Anterior cingulate cortex (tissue), 58 donors: ENCODE data around the gene DHX9.

Experiments
- DNase-seq, 58 donors: peaks; one replicate each; lab custom pipeline; 2025; lab: John Stamatoyannopoulos, UW

DHX9 gene

DNA sequence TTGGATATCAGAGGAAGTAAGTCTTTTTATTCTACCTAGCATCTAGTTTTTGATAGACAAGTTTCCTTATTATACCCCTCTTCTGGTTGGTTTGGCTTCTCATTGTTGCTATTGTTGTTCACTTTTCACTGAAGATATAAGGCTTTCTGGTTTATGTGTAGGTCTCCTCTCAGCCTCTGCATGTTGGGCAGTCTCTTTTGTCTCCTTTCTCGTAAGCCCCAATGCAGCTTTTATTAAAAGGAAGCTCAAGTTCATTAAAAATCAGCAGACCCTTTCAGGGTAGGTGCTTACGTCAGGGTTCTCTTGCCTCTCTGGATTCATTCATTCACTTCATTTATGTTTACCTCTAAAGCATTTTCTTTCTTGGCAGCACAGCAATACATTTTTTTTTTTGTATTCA is 4.8 kb upstream of the DHX9 start:
- no peak for DNase-seq

DNA sequence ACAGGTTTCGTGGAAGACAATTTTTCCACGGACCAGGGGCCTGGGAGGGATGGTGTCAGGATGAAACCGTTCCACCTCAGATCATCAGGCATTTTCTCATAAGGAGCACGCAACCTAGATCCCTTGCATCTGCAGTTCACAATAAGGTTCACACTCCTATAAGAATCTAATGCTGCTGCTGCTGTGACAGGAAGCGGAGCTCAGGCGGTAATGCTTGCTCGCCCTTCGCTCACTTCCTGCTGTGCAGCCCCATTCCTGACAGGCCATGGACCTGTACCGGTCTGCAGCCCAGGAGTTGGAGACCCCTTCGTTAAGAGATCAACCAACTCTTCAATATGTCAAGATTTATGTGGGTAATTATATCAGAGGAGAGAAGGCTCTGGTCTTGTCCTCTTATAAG is 3.3 kb upstream of the DHX9 start:
- DNase-seq: no peak

DNA sequence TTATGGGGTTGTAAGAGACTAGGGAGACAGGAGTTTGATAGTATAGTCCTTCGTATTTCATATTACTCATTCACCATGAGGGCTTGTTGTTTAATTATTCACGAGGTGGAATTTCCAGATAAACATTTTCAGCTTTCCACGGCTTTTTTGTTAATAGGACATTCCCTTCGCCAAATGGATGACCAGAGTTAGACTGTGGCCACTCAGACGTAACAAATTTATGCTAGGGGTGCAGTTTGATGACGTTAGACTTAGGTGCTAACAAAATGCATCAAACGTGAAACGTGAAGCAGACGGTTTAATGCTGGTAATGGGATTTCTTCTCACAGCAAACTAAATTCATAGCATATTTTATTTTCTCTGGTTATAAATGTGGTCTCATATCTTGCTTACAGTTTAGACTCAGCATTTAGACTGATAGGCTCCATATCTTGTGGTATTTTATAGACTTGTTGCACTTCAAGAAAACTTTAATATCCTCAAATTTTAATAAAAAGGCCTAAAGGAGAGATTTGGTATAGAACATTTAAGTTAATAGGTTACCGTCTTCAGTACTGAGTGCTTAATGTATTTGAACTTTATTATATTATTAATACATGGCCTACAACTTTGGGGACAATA is 2.3 kb downstream of the DHX9 start:
- DNase-seq: no peak

DNA sequence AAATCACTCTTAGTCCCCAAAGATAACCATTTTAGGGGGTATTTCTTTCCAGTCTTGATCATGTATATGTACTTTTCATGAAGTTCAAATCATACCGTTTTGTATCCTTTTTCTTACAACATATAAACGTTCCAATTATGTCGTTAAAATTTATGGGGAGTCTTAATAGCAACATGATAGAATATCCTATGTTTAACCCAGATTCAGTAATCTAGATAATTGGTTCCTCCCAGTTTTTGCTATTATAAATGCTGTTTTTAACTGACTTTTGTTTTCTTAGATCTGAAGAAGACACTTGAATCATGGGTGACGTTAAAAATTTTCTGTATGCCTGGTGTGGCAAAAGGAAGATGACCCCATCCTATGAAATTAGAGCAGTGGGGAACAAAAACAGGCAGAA is 3.1 kb downstream of the DHX9 start:
- no peak for DNase-seq

DNA sequence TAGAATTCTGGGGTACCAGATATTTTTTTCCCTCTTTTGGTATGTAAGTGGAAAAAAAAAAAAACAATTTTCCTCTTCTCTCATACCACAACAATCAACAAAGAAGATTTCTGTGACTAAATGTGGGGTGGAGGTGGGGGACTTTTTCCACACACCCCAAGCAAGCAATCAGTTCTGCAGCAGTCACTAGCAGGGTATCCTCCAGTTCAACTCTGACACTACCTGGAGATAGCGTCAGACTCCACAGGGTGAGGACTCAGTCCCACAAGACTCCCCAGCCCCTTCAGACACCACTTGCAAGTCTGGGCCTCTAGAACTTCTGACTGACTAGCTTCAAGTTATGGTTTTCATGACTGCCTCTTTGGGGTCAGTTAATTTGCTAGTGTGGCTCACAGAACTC is 6.2 kb downstream of the DHX9 start:
- no peak for DNase-seq

DNA sequence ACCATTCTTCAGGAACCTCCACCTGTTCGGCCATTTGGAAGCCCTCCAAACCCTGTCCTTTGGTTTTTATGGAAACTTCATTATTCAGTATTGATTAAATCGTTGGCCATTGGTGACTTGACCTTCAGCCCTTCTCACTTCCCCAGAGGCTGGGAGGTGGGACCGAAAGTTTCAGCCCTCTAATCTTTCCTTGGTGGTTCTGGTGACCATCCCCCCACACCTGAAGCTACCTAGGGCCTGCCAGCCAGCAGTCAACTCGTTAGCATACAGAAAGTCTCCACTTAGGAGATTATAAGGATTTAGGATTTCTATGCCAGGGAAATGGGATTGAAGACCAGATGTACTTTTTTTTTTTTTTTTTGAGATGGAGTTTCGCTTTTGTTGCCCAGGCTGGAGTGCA is 6.7 kb downstream of the DHX9 start:
- DNase-seq: no peak

DNA sequence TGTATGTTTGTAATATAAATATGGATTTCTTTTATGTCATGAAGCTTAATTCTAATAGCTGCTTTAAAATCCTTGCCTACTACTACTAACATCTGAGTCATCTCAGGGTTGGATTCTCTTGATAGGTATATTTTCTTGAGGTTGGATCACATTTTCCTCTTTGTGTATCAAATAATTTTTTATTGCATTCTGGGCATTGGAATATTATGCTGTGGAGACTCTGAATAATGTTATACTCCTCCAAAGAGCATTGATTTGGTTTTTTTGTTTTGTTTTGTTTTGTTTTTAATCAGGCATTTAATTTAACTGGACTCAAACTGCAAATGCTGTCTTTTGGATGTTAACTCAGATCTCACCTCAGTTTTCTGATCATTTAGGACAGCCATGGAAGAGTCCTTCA is 8.0 kb downstream of the DHX9 start:
- DNase-seq: no peak

DNA sequence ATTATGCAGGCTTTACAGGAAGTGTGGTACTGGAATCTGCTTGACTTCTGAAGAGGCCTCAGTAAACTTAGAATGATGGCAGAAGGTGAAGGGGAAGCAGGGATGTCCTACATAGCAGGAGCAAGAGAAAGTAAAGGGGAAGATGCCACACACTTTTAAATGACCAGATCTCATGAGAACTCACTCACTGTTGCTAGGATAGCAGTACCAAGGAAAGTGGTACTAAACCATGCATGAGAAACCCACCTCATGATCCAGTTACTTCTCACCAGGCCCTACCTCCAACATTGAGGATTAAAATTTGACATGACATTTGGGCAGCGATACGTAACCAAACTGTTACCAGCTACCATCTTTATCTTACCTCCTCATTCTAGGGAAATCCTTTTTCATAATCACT is 9.6 kb downstream of the DHX9 start:
- DNase-seq: no peak

DNA sequence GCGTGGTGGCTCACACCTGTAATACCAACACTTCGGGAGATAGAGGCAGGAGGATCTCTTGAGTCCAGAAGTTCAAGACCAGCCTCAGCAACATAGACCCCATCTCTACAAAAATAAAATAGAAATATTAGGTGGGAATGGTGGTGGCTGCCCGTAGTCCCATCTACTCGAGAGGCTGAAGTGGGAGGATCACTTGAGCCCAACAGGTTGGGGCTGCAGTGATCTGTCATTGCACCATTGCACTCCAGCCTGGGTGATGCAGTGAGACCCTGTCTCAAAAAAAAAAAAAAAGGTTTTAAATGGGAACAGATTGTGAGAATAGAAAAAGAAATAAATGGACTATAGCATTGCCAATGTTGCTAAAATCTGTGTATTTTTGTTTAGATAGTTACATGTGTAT is 11.2 kb downstream of the DHX9 start:
- DNase-seq: no peak

DNA sequence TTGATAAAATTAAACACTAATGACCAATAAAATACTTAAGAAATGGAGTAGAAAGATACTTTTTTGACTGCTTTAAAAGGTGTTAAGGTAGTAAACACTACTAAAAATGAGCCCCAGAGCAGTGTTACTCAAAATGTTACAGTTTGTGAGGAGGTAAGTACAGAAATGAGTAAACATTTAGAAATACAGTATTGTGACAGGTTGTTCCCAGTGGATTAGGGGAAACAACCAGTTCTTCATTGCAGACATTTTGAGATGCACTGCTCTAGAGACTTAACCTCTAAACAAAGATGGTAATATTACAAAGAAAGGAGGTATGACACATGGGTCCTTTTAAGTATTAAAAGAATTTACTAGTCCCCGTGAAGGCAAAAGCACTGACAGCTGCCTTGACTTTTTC is 12.7 kb downstream of the DHX9 start:
- no peak for DNase-seq

DNA sequence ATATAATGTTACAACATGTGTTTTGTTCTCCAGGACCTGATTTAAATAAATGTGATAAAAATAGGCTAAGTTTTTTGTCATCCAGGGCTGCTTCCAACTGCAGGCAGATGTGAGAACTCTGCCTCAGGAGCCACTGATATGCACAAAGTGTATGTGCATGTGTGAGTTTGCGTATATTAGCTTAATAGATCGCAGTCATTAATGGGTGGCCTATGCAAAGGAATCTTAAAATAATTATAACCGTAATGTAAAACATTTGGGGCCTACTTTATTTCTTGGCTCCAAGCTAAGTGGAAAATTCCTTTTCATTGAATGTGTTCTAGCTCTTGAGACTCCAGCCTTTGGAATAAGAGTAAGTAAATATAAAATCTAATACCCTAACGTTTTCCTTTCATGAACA is 16.8 kb downstream of the DHX9 start:
- no peak for DNase-seq

DNA sequence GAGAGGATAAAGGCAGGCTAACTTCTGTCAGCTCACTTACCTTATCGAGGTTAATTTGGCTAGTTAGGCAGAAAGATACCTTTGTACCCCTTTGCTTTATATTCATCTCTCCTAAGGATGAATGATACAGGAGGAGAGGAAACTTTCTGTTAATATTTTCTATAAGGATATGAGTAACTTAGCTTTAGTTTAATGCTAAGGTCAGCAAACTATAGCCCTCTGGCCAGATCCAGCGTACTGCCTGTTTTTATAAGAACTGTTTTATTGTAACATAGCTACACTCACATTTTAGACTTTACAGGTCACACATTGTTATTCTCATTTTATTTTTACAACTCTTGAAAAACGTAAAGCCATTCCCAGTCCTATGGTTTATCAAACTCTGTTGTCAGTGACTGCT is 18.1 kb downstream of the DHX9 start:
- no peak for DNase-seq

DNA sequence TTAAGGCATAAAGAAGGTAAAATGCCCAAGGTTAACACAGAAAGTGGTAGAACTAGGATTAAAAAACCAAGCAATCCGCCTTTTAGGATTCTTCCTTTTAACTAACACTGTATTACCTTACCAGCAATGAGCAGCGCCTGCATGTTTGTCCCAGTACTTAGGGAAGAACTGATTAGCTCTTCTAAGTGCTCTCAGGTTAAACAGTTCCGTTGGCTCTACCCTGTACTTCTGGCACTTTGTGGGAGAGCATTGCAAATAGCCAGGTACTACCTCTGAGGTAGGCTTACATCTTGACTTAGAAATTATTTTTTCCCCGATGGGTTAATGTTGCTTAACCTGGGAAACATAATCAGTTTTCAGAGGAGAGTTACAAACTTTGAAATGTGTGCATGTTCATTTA is 21.5 kb downstream of the DHX9 start:
- DNase-seq: no peak

DNA sequence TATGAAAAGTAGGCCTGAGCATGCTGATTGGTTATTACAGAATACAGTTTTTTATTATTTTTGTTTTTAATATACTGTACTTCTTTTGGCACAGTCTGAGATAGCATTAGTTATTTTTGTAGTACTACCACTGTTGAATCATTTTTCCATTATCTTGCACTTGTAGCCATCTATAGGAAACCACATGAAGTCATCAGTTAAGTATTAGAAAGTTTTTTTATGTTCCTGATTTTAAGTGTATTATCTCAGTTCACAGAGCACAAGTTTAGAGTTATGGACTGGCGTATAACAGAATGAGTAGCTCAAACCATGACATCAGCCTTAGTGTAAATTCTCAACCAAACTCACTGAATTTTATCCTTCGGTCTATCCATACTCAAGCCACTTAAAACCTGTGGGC is 22.8 kb downstream of the DHX9 start:
- DNase-seq: no peak

DNA sequence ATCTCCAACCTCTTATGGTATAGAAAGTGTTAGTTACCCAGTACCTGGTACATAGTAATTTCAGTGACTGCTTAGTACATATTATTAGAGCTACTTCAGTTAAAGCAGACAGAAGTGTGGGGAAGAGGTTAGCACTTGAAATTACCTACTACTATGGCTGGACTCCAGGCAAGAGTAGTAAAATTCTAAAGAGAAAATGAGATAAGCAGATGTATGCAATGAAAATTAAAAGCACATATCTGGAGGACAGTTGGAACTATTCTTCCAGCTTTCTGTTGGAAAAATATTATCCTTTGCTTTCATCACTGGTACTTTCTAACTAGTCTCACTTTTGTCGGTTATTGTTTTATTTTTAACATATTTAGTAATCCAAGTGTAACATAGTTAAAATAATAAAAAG is 23.7 kb downstream of the DHX9 start:
- no peak for DNase-seq

DNA sequence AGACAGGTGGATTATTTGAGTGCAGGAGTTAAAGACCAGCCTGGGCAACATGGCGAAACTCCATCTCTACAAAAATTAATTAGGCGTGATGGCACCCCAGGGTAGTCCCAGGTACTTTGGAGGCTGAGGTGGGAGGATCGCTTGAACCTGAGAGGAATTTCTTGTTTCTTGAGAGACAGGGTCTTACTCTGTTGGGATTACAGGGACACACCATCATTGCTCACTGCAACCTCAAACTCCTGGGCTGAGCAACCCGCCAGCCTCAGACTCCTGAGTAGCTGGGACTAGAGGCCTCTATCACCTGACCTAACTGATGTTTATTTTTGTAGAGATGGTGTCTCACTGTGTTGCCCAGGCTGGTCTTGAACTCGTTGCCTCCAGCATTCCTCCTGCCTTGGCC is 24.8 kb downstream of the DHX9 start:
- DNase-seq: no peak

DNA sequence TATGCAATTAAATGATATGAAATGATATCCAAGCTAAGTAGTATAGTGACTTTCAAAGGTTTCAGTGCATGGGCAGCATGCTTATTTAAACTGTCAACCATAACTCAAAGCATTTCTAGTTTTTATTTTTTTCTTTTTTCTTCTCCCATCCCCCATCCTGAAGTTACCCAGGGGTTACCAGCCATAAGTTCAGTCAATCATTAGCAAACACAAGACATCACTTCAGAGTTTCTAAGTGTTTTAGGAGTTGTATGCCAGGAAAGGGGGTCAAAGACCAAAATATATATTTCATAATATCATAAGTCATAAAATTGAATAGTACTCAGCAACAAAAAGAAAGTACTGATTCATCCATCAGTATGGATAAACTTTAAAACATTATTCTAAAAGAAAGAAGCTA is 28.7 kb downstream of the DHX9 start:
- DNase-seq: no peak

DNA sequence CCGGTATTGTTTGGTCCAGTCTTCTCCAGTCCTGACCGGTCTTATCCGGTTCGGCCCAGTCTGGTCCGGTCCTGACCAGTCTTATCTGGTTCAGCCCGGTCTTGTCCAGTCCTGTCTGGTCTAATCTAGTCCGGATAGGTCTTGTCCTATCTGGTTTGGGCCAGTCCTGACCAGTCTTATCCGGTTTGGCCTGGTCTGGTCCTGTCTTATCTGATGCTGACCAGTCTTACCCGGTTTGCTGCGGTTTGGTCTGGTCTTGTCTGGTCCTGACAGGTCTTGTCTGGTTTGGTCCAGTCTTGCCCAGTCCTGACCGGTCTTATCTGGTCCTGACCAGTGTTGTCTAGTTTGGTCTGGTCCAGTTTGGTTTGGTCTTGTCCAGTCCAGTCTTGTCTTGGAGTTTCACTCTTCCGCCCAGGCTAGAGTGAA is 30.1 kb downstream of the DHX9 start:
- DNase-seq: no peak

DNA sequence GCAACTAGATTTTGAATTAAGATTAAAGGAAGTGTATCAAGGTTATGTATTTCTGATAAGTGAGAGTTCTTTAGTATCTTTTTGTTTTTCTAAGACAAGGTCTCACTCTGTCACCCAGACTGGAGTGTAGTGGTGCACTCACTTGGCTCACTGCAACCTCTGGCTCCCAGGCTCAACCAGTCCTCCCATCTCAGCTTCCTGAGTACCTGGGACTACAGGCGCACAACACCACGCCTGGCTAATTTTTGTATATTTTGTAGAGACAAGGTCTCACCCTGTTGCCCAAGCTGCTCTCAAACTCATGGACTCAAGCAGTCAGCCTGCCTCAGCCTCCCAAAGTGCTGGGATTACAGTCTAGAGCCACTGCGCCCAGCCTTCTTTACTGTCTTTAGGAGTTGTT is 33.7 kb downstream of the DHX9 start:
- no peak for DNase-seq

DNA sequence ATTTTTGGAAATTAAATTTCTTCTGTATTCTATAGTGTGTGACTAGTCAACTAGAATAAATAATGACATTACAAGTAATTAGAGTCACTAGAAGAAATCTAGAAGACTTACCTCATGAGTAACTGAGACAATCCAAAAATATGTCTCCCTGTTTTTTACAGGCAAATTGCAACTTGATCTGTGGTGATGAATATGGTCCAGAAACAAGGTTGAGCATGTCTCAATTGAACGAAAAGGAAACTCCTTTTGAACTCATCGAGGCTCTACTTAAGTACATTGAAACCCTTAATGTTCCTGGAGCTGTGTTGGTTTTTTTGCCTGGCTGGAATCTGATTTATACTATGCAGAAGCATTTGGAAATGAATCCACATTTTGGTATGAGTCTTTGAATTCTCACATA is 36.7 kb downstream of the DHX9 start:
- no peak for DNase-seq

DNA sequence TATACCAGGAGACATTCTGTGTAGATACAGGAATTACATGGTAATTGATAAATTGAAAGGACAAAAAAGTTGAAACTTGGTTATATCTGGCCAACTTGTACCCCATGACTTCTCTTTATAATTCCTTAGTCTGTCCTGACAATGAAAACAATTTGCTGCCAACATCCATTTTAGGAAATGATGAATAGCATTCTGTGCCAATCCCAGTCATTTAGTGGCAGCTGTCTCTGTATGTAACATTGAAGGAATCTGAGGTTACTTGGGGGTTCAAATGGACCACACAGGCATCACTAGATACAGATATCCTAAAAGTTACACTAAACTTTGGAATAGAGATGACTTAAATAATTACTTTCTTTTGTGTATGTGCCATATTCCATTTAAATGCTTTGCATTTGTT is 38.2 kb downstream of the DHX9 start:
- no peak for DNase-seq

DNA sequence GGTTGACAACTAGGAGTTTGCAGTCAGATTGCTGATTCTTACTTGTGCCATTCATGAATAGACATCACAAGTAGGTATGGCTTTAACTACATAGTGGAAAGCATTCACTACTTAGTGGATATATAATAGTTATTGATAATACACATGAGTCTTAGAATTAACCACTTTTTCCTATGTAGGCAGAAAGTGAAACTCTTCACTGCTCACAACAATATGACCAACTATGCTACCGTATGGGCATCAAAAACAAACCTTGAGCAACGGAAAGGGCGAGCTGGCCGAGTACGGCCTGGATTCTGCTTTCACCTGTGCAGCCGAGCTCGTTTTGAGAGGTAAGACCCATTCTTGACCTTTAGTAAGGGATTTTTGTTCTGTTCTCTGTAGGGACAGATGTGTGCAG is 38.7 kb downstream of the DHX9 start:
- DNase-seq: no peak

DNA sequence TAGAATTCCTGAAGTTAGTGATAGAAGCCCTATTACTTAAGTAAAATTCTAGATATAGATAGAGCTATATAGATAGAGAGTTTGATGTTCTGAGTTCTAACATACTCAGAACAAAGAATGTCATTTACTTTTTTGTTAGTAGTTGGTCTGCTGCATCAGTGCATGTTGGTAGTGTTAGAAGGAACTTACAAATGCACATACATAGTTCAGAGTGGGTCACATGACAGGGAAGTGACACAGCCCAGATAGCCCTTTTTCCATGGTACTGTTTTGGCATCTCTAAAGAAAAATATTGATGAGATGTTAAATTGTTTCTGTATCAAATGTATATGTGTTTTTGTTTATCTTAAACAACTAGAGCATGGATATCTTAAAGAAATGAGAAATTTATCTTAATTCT is 45.7 kb downstream of the DHX9 start:
- no peak for DNase-seq

DNA sequence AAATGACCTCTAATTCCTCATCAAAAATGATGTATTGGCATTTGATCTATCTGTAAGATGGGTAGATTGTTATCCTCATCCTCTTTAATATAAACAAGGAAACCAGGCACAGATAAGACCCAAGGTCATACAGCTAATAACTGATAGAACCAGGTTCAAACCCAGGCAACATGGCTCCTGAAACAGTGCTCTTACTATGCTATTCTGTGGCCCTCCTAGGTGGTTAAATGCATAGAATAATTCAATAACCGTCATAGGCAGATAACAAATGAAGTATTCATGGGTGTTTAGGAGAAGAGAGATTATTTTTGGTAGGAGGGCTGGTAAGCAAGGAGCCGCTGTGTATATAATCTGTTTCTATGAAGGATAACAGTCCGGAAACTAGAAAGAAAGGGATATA is 46.4 kb downstream of the DHX9 start:
- no peak for DNase-seq
